GM21447 (cell line): ENCODE measurements around the gene SLX4IP.
A peak's percentile ranks its signal among the peaks of the same experiment; 100 is the strongest.

Experiments used
- ATAC-seq: cut with Tn5 transposase; IDR thresholded peaks from one replicate; pipeline ENCODE4 v1.9.1; 2021; ENCODE audit not compliant: unreplicated experiment

The SLX4IP gene

GRCh38 chr20:10492844-10493243 is 57.7 kb downstream of the SLX4IP start:
- ATAC-seq = no peak

- no peak for ATAC-seq
Observed at GRCh38 chr20:10495173-10495572, 60.1 kb downstream of the SLX4IP start.

GRCh38 chr20:10496465-10496864 is 61.4 kb downstream of the SLX4IP start:
- no peak for ATAC-seq

DNA sequence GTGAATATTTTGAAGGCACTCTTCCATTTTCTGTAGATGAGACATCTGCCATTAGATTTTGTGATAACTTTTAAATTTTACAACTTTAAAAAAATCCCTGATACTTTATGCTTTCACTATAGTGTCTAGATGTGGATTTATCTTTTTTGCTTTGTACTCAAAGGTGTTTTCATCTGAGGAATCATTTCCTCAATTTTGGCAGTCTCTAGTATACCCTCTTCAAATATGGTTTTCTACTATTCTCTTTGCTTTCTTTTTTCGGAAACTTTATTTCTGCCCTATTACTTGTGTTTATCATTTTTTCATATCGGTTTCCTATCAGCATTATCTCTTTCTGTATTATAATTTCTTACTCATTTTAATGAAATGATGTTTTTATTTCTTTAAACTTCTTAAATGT is 62.2 kb downstream of the SLX4IP start:
- ATAC-seq = no peak

- ATAC-seq = no peak
Observed at GRCh38 chr20:10497791-10498190, 62.7 kb downstream of the SLX4IP start.

GRCh38 chr20:10498200-10498599 is 63.1 kb downstream of the SLX4IP start:
- no peak for ATAC-seq

- ATAC-seq = peak; percentile 37
Observed at GRCh38 chr20:10501402-10501801, 66.3 kb downstream of the SLX4IP start.

DNA sequence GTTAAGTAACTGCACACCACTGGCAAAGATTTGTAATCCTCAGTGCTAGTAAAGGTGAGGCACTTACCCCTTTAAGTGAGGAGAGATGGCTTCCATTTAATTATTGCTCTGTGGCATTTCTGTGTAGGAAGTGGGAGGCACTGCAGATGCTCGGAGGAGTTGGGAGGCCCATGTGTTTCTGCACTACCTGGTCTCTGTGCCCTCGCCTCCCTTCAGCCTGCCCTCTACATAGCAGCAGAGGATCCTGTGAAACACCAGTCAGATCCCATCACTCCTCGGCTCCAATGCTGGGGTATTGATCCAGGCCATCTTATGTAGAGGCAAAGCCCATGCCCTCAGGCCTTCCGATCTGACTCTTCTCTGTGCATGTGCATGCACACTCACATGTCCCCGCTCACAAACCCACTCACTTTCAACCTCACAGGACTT is 67.0 kb downstream of the SLX4IP start:
- ATAC-seq = peak; percentile 30

DNA sequence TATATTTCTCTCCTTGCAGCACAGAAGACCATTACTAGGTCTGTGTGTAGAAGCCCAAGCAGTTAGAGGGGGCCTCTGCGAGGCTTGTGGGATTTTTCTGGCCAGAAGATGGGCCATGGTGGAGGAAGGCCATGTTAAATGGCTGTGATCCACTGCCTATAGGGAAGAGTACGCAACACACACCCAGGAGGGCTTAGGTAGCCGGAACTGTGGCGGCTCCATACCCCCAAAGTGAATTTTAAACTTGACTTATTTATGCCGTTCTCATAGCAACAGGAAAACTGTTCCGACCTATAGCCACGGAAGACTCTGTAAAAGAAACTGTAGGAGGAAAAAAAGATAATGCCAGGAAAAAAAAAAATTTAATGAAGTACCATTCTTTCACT is 69.5 kb downstream of the SLX4IP start:
- no peak for ATAC-seq

GRCh38 chr20:10504994-10505730 is 70.1 kb downstream of the SLX4IP start:
- ATAC-seq = no peak

GRCh38 chr20:10505827-10506226 is 70.7 kb downstream of the SLX4IP start:
- ATAC-seq = no peak

DNA sequence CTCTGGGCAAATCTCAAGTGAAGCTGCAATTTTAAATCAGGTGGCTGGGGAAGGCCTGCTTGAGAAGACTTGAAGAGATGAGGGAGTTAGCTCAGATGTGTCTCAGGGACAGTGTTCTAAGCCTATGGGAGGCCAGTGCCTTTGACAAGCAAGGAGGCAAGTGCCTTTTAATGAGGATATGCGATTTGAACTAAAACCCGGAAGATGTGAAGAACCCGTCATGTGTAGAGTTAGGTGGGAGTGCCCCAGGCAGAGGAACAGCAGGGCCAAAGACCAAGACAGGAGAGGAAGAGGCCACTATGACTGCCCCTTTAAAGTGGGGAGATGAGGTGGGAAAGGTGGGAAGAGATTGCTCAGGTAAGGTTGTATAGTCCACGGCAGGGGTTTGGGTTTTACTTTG is 71.9 kb downstream of the SLX4IP start:
- no peak for ATAC-seq

DNA sequence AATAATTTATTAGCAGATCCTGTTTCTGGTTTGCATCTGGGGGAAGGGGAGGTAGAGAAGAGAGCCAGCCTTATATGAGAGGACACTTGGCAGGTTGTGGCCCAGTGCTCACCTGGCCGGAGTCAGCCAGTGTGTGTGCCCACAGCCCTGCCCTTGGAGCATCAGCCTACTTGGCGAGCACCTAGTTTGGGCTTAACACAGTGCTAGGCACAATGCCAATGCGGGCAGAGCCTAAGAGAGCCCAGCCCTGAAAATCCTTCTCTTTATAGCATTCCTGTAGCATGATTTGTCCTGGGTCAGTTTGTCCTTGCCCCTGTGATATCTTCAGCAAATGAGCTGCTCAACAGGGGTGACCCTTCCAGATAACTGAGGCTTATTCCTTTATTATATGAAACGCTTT is 73.0 kb downstream of the SLX4IP start:
- no peak for ATAC-seq

GRCh38 chr20:10508468-10509251 is 73.6 kb downstream of the SLX4IP start:
- no peak for ATAC-seq

DNA sequence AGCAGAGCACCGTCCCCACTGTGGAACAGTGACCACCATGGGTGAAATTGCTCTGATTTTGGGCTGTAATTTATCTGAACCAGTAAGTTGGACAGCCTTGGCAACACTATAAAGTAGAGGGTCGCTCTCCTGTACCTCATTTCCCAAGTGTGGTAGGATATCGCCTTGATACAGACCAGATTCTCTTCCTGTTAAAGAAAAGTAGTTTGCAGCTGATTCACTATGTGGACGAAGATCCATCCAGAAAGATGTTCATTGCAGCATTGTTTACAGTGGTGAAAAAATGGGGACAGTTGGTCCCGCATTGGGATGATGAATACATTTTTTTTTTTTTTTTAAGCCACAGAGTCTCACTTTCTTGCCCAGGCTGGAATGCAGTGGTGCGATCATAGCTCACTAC is 74.3 kb downstream of the SLX4IP start:
- ATAC-seq = no peak

DNA sequence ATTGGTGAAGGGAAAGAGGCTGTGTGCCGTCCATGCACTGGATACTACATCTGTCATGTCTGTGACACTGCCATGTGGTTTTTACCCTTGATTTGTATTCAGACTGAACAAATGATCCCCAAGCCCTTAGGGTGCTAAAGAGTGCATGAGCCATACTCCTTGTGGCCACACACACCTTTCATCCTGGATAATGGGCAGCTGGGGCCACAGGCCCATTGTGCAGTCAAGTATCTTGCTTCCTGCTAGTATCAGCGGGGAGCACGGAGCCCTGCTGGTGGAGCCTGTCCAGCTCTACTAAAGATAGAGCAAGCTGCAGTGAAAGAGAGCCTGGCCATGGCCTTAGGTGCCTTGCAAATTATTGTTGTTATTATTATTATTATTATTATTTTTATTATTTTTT is 75.1 kb downstream of the SLX4IP start:
- ATAC-seq = no peak

- no peak for ATAC-seq
Observed at GRCh38 chr20:10511170-10511508, 76.0 kb downstream of the SLX4IP start.

GRCh38 chr20:10511509-10512251 is 76.6 kb downstream of the SLX4IP start:
- peak; percentile 98 for ATAC-seq

DNA sequence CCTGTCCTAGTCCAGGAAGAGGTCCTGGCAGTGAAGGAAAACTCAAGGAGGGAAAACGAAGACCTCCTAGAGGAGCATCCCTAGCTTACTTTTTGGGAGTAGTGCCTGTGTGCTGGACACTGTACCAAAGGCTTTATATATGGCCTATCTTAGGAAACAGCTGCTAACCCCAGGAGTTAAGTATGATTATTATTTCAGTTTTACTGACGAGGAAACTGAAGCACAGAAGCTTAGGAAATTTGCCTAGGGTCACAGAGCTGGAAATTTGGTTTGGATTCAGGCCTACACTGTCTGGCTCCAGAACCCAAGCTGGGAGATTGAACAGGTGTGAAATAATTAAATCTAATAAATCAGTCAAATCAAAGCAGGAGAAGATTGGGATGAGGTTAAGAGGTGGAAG is 78.0 kb downstream of the SLX4IP start:
- ATAC-seq = no peak

GRCh38 chr20:10513931-10514575 is 78.9 kb downstream of the SLX4IP start:
- ATAC-seq = no peak

DNA sequence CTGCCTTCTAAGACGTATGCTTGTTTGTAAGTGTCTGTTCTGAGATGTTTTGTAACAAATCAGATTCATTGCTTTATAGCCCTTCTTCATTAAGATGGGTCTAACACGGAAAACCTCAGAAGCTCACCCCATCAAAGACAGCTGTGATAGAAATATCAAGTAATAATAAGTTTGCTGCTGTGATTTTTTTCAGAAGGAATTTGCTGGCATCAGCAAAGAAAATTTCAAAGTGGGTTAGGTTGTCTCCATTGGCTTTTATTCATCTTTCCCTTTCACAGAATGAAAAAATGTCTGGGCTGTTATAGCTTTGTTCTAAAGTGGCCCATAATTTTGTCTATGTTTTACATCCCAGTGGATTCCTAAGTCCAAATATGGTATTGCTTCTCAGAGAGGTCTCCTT is 81.4 kb downstream of the SLX4IP start:
- no peak for ATAC-seq
